ENCODE data around the gene MBD6.

The MBD6 gene

DNA sequence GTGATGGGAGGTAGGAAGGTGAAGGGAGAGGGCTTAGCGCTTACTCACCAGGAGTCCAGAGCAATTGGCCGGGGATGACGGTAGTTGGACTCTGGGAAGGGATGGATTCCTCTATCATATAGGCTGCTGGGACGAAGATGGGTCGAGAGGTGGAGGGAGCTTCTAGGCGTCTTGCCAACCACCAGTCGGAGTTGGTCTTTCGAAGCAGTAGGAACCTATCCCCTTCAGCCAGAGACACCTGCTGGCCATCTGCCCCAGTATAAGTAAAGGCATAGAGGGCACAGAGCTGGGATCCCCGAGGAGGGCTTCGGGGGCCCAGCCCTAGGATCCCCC is 43.6 kb upstream of the MBD6 start:
- peaks cover 12% of the 10 kb centered on the region; the same call in 1 of the 2 replicates for H3F3A ChIP-seq (ENCODE audit: insufficient read depth)
- no peaks in the 10 kb centered on the region for H3K9me2 ChIP-seq (replicated peaks; ENCODE audit: insufficient read depth, low read length)
- peak overlapping the region; percentile 71 for H3K27ac ChIP-seq (ENCODE audit: low read depth, low read length)
- H3K4me3 ChIP-seq (ENCODE audit: insufficient read depth, low read length, poor library complexity, severe bottlenecking): no peak overlapping the region
- no peaks in the 10 kb centered on the region for H3K27me3 ChIP-seq (ENCODE audit: low read length)
- no peaks in the 10 kb centered on the region for H3K9me3 ChIP-seq (ENCODE audit: insufficient read depth, low read length)
- H3K79me2 ChIP-seq (ENCODE audit: insufficient read depth, low read length): no peaks in the 10 kb centered on the region
- TF ChIP-seq, protein P1, sequence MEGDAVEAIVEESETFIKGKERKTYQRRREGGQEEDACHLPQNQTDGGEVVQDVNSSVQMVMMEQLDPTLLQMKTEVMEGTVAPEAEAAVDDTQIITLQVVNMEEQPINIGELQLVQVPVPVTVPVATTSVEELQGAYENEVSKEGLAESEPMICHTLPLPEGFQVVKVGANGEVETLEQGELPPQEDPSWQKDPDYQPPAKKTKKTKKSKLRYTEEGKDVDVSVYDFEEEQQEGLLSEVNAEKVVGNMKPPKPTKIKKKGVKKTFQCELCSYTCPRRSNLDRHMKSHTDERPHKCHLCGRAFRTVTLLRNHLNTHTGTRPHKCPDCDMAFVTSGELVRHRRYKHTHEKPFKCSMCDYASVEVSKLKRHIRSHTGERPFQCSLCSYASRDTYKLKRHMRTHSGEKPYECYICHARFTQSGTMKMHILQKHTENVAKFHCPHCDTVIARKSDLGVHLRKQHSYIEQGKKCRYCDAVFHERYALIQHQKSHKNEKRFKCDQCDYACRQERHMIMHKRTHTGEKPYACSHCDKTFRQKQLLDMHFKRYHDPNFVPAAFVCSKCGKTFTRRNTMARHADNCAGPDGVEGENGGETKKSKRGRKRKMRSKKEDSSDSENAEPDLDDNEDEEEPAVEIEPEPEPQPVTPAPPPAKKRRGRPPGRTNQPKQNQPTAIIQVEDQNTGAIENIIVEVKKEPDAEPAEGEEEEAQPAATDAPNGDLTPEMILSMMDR (IDR thresholded peaks at IDR 0.05; ENCODE audit: insufficient read depth, low read length, poor library complexity, severe bottlenecking): no peak
- TF ChIP-seq EZH2phosphoT487 (conservative IDR thresholded peaks at IDR 0.05; ENCODE audit: low read length): no peak
- H4K20me1 ChIP-seq (ENCODE audit: low read depth, low read length): no peaks in the 10 kb centered on the region
- no peaks in the 10 kb centered on the region for H3K36me3 ChIP-seq (ENCODE audit: low read length)
- peak overlapping the region; percentile 43 for H3K9ac ChIP-seq (ENCODE audit: low read length)
- H3K4me2 ChIP-seq (ENCODE audit: low read depth, low read length, poor library complexity, severe bottlenecking): peak overlapping the region; percentile 54
- peak overlapping the region; percentile 83 for H2AFZ ChIP-seq (ENCODE audit: low read depth, low read length, severe bottlenecking)

DNA sequence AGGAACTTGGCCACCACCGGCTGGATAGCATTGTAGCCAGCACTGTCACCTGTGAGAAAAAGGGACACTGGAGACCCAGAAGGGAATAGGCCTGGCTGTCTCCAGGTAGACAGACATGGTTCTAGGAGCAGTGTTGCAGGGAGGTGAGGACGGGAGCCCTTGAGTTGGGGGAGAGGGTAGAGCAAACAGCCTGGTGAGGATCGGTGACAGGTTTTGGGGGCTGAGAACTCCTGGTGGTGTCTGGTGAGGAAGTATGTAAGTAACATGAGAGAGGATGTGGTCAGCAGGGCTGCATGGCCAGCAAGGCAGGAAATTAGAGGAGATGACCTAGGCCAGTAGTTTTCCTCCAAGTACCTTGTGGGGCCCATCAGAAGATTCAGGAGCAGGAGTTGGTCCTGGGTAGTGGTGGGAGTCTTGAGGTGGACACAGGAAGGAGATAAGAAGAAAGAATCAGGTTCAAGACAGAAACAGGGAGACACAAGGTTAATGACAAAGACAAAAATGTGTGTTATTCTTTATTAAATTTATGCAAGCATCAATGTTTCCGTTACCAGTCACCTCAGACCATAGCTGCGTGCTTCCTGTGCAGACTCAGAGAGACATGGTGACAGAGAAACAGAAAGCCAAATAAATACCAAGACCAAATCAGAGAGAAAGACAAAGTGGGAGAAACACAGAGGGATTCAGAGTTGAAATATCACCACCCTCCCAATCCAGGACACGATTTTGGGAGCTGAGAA is 43.1 kb upstream of the MBD6 start, which contains the start of gene ARHGAP9:
TSS of gene ARHGAP9 (minus strand) at position 491 of the 740 bp plus-strand sequence. CDS start at position 31, 460 bp downstream.
- Histone ChIP-seq H3F3A (ENCODE audit: insufficient read depth) (peaks cover 12% of the 10 kb centered on the region; the same call in 1 of the 2 replicates), H3K27me3 (ENCODE audit: low read length) (no peaks in the 10 kb centered on the region), H3K36me3 (ENCODE audit: low read length) (no peaks in the 10 kb centered on the region), H3K9me2 (replicated peaks; ENCODE audit: insufficient read depth, low read length) (no peaks in the 10 kb centered on the region), H3K79me2 (ENCODE audit: insufficient read depth, low read length) (no peaks in the 10 kb centered on the region), H3K9me3 (ENCODE audit: insufficient read depth, low read length) (no peaks in the 10 kb centered on the region), H3K27ac (ENCODE audit: low read depth, low read length) (peak within 1 kb of the TSS; percentile 71), H3K9ac (ENCODE audit: low read length) (peak within 1 kb of the TSS; percentile 43), H2AFZ (ENCODE audit: low read depth, low read length, severe bottlenecking) (peak within 1 kb of the TSS; percentile 83), H3K4me3 (ENCODE audit: insufficient read depth, low read length, poor library complexity, severe bottlenecking) (no peak within 1 kb of the TSS), H3K4me2 (ENCODE audit: low read depth, low read length, poor library complexity, severe bottlenecking) (peak within 1 kb of the TSS; percentile 54), H4K20me1 (ENCODE audit: low read depth, low read length) (no peaks in the 10 kb centered on the region)
- no peak for TF ChIP-seq EZH2phosphoT487 (conservative IDR thresholded peaks at IDR 0.05; ENCODE audit: low read length)
- TF ChIP-seq, protein P1 (IDR thresholded peaks at IDR 0.05; ENCODE audit: insufficient read depth, low read length, poor library complexity, severe bottlenecking): no peak

DNA sequence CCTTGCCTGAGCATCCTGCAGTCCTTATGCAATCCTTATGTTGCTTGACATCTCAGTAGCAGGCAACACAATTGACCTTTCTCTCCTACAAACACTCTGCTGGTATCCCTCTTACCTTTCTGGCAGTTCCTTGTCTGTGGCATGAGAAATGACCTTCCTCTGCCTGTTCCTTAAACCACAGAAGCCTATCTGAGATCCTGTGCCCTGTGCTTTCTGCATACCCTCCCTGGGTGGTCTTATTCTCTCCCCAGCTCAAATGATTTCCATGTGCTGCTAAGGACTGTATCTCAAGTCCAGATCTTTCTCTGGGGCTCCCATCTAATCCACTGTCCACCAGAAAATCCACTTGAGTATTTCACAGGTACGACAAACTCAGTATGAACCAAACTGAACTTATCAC is 41.0 kb upstream of the MBD6 start:
- H4K20me1 ChIP-seq (ENCODE audit: low read depth, low read length): no peaks in the 10 kb centered on the region
- H3K27ac ChIP-seq (ENCODE audit: low read depth, low read length): no peak overlapping the region
- H3F3A ChIP-seq (ENCODE audit: insufficient read depth): peaks cover 12% of the 10 kb centered on the region; the same call in 1 of the 2 replicates
- no peaks in the 10 kb centered on the region for H3K27me3 ChIP-seq (ENCODE audit: low read length)
- H3K9me2 ChIP-seq (replicated peaks; ENCODE audit: insufficient read depth, low read length): no peaks in the 10 kb centered on the region
- H3K36me3 ChIP-seq (ENCODE audit: low read length): no peaks in the 10 kb centered on the region
- H3K9ac ChIP-seq (ENCODE audit: low read length): no peak overlapping the region
- H3K4me3 ChIP-seq (ENCODE audit: insufficient read depth, low read length, poor library complexity, severe bottlenecking): no peak overlapping the region
- no peak for TF ChIP-seq EZH2phosphoT487 (conservative IDR thresholded peaks at IDR 0.05; ENCODE audit: low read length)
- TF ChIP-seq, protein P1 (IDR thresholded peaks at IDR 0.05; ENCODE audit: insufficient read depth, low read length, poor library complexity, severe bottlenecking): no peak
- no peaks in the 10 kb centered on the region for H3K9me3 ChIP-seq (ENCODE audit: insufficient read depth, low read length)
- no peak overlapping the region for H2AFZ ChIP-seq (ENCODE audit: low read depth, low read length, severe bottlenecking)
- H3K4me2 ChIP-seq (ENCODE audit: low read depth, low read length, poor library complexity, severe bottlenecking): no peak overlapping the region
- H3K79me2 ChIP-seq (ENCODE audit: insufficient read depth, low read length): no peaks in the 10 kb centered on the region

Data from SU-DHL-6 (cell line).